Mesenchymal stem cell (in vitro differentiated cells and primary cell): ENCODE measurements around the gene MAP3K10.

Source experiments
- DNase-seq: peaks from one replicate; pipeline ENCODE4 v3.0.0-alpha.2; 2013
- H2AFZ ChIP-seq: one replicate; pipeline ENCODE4 v1.6.1; 2013; ENCODE audit warnings: low read depth, mild to moderate bottlenecking, control low read depth, inconsistent platforms, low read length, moderate library complexity
- H2AK5ac ChIP-seq: 2 replicates; pipeline ENCODE4 v1.6.1; 2013; ENCODE audit warnings: low read length, moderate library complexity, mild to moderate bottlenecking, inconsistent platforms; ENCODE audit not compliant: severe bottlenecking
- H2BK120ac ChIP-seq: one replicate; pipeline ENCODE4 v1.6.1; 2013; ENCODE audit warnings: low read depth, mild to moderate bottlenecking, inconsistent platforms, low read length, moderate library complexity
- H2BK12ac ChIP-seq, 2 experiments: one replicate each; pipeline ENCODE4 v1.6.1; 2013; ENCODE audit warnings: inconsistent platforms in 2 of 2, low read length in 2 of 2, mild to moderate bottlenecking in 2 of 2, moderate library complexity in 2 of 2, control low read depth in 1 of 2
- H2BK15ac ChIP-seq: one replicate; pipeline ENCODE4 v1.6.1; 2013; ENCODE audit warnings: mild to moderate bottlenecking, low read depth, inconsistent platforms; ENCODE audit not compliant: poor library complexity, severe bottlenecking
- H2BK5ac ChIP-seq: 2 replicates; pipeline ENCODE4 v1.6.1; 2013; ENCODE audit warnings: low read depth, mild to moderate bottlenecking, low read length, control low read depth, inconsistent platforms; ENCODE audit not compliant: poor library complexity, severe bottlenecking
- H3K14ac ChIP-seq, 2 experiments: one replicate each; pipeline ENCODE4 v1.6.1; 2013; ENCODE audit warnings: inconsistent platforms in 2 of 2, low read length in 2 of 2, control low read depth in 1 of 2, mild to moderate bottlenecking in 1 of 2, moderate library complexity in 1 of 2
- H3K18ac ChIP-seq, 2 experiments: one replicate each; pipeline ENCODE4 v1.6.1; 2013; ENCODE audit warnings: inconsistent platforms in 2 of 2, low read length in 2 of 2, control low read depth in 1 of 2, low read depth in 1 of 2, mild to moderate bottlenecking in 1 of 2
- H3K23ac ChIP-seq, 2 experiments: one replicate each; pipeline ENCODE4 v1.6.1; 2013; ENCODE audit warnings: inconsistent platforms in 2 of 2, low read length in 2 of 2, mild to moderate bottlenecking in 2 of 2, moderate library complexity in 2 of 2, control low read depth in 1 of 2
- H3K27ac ChIP-seq: 2 replicates; pipeline ENCODE4 v1.5.1; 2013; ENCODE audit warnings: mild to moderate bottlenecking, moderate library complexity, low read length, control low read depth, inconsistent platforms; ENCODE audit not compliant: poor library complexity, severe bottlenecking
- H3K27me3 ChIP-seq, 2 experiments: 2 replicates each; pipeline versions ENCODE4 v1.6.1 to v1.7.0; 2013; ENCODE audit warnings: low read length in 2 of 2, mild to moderate bottlenecking in 2 of 2, moderate library complexity in 2 of 2, control low read depth in 1 of 2, inconsistent platforms in 1 of 2; ENCODE audit not compliant: control insufficient read depth in 1 of 2, insufficient read depth in 1 of 2
- H3K36me3 ChIP-seq, 2 experiments: 2 replicates each; pipeline versions ENCODE4 v1.6.1 to v1.7.0; 2013; ENCODE audit warnings: low read length in 2 of 2, control low read depth in 1 of 2, inconsistent platforms in 1 of 2, low read depth in 1 of 2, mild to moderate bottlenecking in 1 of 2; ENCODE audit not compliant: insufficient read depth in 2 of 2, control insufficient read depth in 1 of 2
- H3K4ac ChIP-seq, 2 experiments: one replicate each; pipeline ENCODE4 v1.6.1; 2013; ENCODE audit warnings: inconsistent platforms in 2 of 2, low read length in 2 of 2, mild to moderate bottlenecking in 2 of 2, moderate library complexity in 2 of 2, control low read depth in 1 of 2, low read depth in 1 of 2
- H3K4me1 ChIP-seq: 2 replicates; pipeline ENCODE4 v1.6.1; 2013; ENCODE audit warnings: low read depth, low read length, control low read depth; ENCODE audit not compliant: control insufficient read depth, insufficient read depth
- H3K4me2 ChIP-seq: 2 replicates; pipeline ENCODE4 v1.6.1; 2013; ENCODE audit warnings: low read length, mild to moderate bottlenecking, inconsistent platforms; ENCODE audit not compliant: poor library complexity, severe bottlenecking
- H3K4me3 ChIP-seq, 2 experiments: 2 replicates each; pipeline versions ENCODE4 v1.5.1 to v1.7.0; 2013; ENCODE audit warnings: low read length in 2 of 2, mild to moderate bottlenecking in 2 of 2, control low read depth in 1 of 2, low read depth in 1 of 2; ENCODE audit not compliant: insufficient read depth in 1 of 2
- H3K79me1 ChIP-seq: replicated peaks from 2 replicates; pipeline ENCODE4 v1.6.1; 2013; ENCODE audit warnings: mild to moderate bottlenecking, control low read depth, low read length, inconsistent platforms; ENCODE audit not compliant: poor library complexity, severe bottlenecking
- H3K9ac ChIP-seq: 2 replicates; pipeline ENCODE4 v1.7.0; 2013; ENCODE audit warnings: mild to moderate bottlenecking, low read length, moderate library complexity
- H3K9me3 ChIP-seq: 2 replicates; pipeline ENCODE4 v1.7.0; 2013; ENCODE audit warnings: mild to moderate bottlenecking, low read length; ENCODE audit not compliant: control insufficient read depth
- H4K8ac ChIP-seq: one replicate; pipeline ENCODE4 v1.6.1; 2013; ENCODE audit warnings: inconsistent platforms, mild to moderate bottlenecking, low read length, moderate library complexity
- H4K91ac ChIP-seq: one replicate; pipeline ENCODE4 v1.6.1; 2013; ENCODE audit warnings: mild to moderate bottlenecking, low read length, inconsistent platforms
- WGBS: methylation state at CpG from one replicate; pipeline ENCODE4 v1.1.7; 2013; ENCODE audit warnings: mixed read lengths; 5-methylcytosine and 5-hydroxymethylcytosine counted together

The MAP3K10 gene

GRCh38 chr19:40208602-40209001 is 17.4 kb downstream of the MAP3K10 start:
- Histone ChIP-seq H3K9ac (no peak overlapping the region), H3K79me1 (no peaks in the 10 kb centered on the region), H3K4me2 (no peak overlapping the region), H3K4me3 (no peak overlapping the region), H3K9me3 (no peaks in the 10 kb centered on the region), H4K91ac (no peak overlapping the region), H3K4ac (no peak overlapping the region), H4K8ac (peak overlapping the region; percentile 72), H2AK5ac (no peak overlapping the region), H2BK15ac (no peak overlapping the region), H3K36me3 (peaks cover 61% of the 10 kb centered on the region in 2 experiments), H3K18ac (peak overlapping the region in 1 of 2 experiments; percentile 87), H3K14ac (no peak overlapping the region), H2BK12ac (peak overlapping the region in 1 of 2 experiments; percentile 19), H2AFZ (no peak overlapping the region), H3K27ac (no peak overlapping the region), H3K4me1 (no peaks in the 10 kb centered on the region), H2BK5ac (no peak overlapping the region), H3K27me3 (no peaks in the 10 kb centered on the region), H3K23ac (no peak overlapping the region), H2BK120ac (no peak overlapping the region)
- no peak for DNase-seq
- WGBS: 96% methylated on average over 3 of the region's 5 CpGs

GRCh38 chr19:40210889-40211288 is 19.7 kb downstream of the MAP3K10 start:
- WGBS: 84% methylated on average over 5 of the region's 5 CpGs
- Histone ChIP-seq H3K36me3 (peaks cover 50 to 56% of the 10 kb centered on the region in 2 experiments), H3K79me1 (no peaks in the 10 kb centered on the region)

GRCh38 chr19:40213251-40213829 is 22.1 kb downstream of the MAP3K10 start:
- H4K91ac ChIP-seq: no peak overlapping the region
- 94% methylated on average over 51 of the region's 53 CpGs for WGBS
- peaks cover 19 to 22% of the 10 kb centered on the region in 2 experiments for H3K27me3 ChIP-seq

More at GRCh38 chr19:40210889-40211288, 19.7 kb downstream of the MAP3K10 start:
- Histone ChIP-seq H2BK120ac (no peak overlapping the region), H3K9me3 (no peaks in the 10 kb centered on the region), H2AK5ac (no peak overlapping the region), H3K18ac (no peak overlapping the region), H2AFZ (no peak overlapping the region), H3K4me2 (no peak overlapping the region), H2BK15ac (no peak overlapping the region), H3K4me3 (no peak overlapping the region), H3K4me1 (no peaks in the 10 kb centered on the region), H3K27me3 (peaks cover 2% of the 10 kb centered on the region in 2 experiments), H3K27ac (no peak overlapping the region), H4K8ac (no peak overlapping the region), H2BK12ac (no peak overlapping the region), H2BK5ac (no peak overlapping the region), H3K14ac (no peak overlapping the region), H3K4ac (no peak overlapping the region), H3K23ac (no peak overlapping the region), H4K91ac (no peak overlapping the region), H3K9ac (no peak overlapping the region)
- no peak for DNase-seq

GRCh38 chr19:40213882-40214570 is 22.8 kb downstream of the MAP3K10 start:
- Histone ChIP-seq H3K36me3 (peaks cover 33 to 47% of the 10 kb centered on the region in 2 experiments), H2BK120ac (no peak overlapping the region), H3K79me1 (no peaks in the 10 kb centered on the region), H4K8ac (no peak overlapping the region), H3K14ac (no peak overlapping the region), H2BK15ac (no peak overlapping the region), H3K18ac (no peak overlapping the region), H3K4me2 (no peak overlapping the region), H3K27me3 (peaks cover 19 to 26% of the 10 kb centered on the region in 2 experiments), H2BK5ac (no peak overlapping the region), H3K9ac (no peak overlapping the region), H2AK5ac (no peak overlapping the region), H2AFZ (no peak overlapping the region), H3K9me3 (no peaks in the 10 kb centered on the region), H3K27ac (no peak overlapping the region), H2BK12ac (no peak overlapping the region), H3K4me3 (no peak overlapping the region), H4K91ac (no peak overlapping the region), H3K4me1 (peaks cover 12% of the 10 kb centered on the region), H3K4ac (no peak overlapping the region), H3K23ac (no peak overlapping the region)
- WGBS: 95% methylated on average over 46 of the region's 50 CpGs
- no peak for DNase-seq

More at GRCh38 chr19:40213251-40213829, 22.1 kb downstream of the MAP3K10 start:
- no peak for DNase-seq
- Histone ChIP-seq H3K4me3 (no peak overlapping the region), H3K27ac (no peak overlapping the region), H2AFZ (no peak overlapping the region), H3K79me1 (no peaks in the 10 kb centered on the region), H3K4me2 (no peak overlapping the region), H3K4me1 (peaks cover 12% of the 10 kb centered on the region), H2BK5ac (no peak overlapping the region), H2AK5ac (no peak overlapping the region), H3K36me3 (peaks cover 38 to 47% of the 10 kb centered on the region in 2 experiments), H2BK12ac (no peak overlapping the region), H3K14ac (no peak overlapping the region), H3K4ac (no peak overlapping the region), H3K9ac (no peak overlapping the region), H3K9me3 (no peaks in the 10 kb centered on the region), H2BK15ac (no peak overlapping the region), H4K8ac (no peak overlapping the region), H3K23ac (no peak overlapping the region), H3K18ac (no peak overlapping the region), H2BK120ac (no peak overlapping the region)
